ENCODE results near the gene LYZL4.

GRCh38 chr3:42398080-42398479 is 12.3 kb downstream of the LYZL4 start:
- TF ChIP-seq, protein P1, sequence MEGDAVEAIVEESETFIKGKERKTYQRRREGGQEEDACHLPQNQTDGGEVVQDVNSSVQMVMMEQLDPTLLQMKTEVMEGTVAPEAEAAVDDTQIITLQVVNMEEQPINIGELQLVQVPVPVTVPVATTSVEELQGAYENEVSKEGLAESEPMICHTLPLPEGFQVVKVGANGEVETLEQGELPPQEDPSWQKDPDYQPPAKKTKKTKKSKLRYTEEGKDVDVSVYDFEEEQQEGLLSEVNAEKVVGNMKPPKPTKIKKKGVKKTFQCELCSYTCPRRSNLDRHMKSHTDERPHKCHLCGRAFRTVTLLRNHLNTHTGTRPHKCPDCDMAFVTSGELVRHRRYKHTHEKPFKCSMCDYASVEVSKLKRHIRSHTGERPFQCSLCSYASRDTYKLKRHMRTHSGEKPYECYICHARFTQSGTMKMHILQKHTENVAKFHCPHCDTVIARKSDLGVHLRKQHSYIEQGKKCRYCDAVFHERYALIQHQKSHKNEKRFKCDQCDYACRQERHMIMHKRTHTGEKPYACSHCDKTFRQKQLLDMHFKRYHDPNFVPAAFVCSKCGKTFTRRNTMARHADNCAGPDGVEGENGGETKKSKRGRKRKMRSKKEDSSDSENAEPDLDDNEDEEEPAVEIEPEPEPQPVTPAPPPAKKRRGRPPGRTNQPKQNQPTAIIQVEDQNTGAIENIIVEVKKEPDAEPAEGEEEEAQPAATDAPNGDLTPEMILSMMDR (IDR thresholded peaks at IDR 0.05) = no peak
- no peak for TF ChIP-seq POLR2A (IDR thresholded peaks at IDR 0.05)
- no peak for TF ChIP-seq POLR2AphosphoS5 (IDR thresholded peaks at IDR 0.05)

Data from breast epithelium (tissue), 3 donors.